ENCODE results near the gene MPL.

Gene MPL

DNA sequence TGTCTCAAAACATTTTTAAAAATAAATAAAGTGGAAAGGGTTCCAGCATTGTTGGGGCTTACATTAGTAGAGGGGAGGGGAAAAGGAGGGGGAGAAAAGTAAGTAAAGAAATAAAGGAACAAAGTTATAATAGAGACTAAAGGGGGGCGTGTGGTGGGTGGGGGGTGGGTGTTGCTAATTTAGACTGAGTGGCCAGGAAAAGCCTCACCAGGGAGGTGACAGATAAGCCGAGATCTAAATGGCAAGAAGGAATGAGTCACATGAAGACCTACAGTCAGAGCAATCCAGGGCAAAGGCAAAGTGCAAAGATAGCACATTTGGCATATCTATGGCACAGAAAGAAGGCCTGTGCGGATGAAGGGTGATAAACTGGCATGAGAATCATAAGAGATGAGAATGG is 7.5 kb downstream of the MPL start:
- no peak for DNase-seq (ENCODE audit: low read depth in 1 of 2, low spot score in 1 of 2)
- no peak overlapping the region for H3K27ac ChIP-seq (replicated peaks)

DNA sequence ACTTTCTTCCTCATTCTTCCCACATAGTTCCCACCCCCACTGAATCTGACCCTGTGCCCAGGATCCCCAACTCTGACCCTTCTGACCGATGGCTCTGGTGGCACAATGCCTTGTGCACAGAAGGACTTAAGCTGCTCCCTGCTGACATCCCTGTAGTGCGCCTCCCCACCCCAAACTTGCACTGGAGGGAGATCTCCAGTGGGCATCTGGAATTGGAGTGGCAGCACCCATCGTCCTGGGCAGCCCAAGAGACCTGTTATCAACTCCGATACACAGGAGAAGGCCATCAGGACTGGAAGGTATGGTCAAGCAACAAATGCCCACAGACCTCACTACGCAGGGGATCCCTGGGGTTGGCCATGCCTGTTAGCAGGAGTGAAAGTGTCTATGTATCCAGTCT is 9.0 kb downstream of the MPL start:
- TF ChIP-seq POLR2AphosphoS5 (IDR thresholded peaks at IDR 0.05; ENCODE audit: low read depth) (no peak), GABPA (IDR thresholded peaks at IDR 0.05; ENCODE audit: low read depth) (no peak), SPI1 (IDR thresholded peaks at IDR 0.05; ENCODE audit: borderline replicate concordance, low read depth) (no peak)
- TF ChIP-seq, protein P1, sequence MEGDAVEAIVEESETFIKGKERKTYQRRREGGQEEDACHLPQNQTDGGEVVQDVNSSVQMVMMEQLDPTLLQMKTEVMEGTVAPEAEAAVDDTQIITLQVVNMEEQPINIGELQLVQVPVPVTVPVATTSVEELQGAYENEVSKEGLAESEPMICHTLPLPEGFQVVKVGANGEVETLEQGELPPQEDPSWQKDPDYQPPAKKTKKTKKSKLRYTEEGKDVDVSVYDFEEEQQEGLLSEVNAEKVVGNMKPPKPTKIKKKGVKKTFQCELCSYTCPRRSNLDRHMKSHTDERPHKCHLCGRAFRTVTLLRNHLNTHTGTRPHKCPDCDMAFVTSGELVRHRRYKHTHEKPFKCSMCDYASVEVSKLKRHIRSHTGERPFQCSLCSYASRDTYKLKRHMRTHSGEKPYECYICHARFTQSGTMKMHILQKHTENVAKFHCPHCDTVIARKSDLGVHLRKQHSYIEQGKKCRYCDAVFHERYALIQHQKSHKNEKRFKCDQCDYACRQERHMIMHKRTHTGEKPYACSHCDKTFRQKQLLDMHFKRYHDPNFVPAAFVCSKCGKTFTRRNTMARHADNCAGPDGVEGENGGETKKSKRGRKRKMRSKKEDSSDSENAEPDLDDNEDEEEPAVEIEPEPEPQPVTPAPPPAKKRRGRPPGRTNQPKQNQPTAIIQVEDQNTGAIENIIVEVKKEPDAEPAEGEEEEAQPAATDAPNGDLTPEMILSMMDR (IDR thresholded peaks at IDR 0.05; ENCODE audit: insufficient read depth, low read length), result no peak
- TF ChIP-seq, protein P2, sequence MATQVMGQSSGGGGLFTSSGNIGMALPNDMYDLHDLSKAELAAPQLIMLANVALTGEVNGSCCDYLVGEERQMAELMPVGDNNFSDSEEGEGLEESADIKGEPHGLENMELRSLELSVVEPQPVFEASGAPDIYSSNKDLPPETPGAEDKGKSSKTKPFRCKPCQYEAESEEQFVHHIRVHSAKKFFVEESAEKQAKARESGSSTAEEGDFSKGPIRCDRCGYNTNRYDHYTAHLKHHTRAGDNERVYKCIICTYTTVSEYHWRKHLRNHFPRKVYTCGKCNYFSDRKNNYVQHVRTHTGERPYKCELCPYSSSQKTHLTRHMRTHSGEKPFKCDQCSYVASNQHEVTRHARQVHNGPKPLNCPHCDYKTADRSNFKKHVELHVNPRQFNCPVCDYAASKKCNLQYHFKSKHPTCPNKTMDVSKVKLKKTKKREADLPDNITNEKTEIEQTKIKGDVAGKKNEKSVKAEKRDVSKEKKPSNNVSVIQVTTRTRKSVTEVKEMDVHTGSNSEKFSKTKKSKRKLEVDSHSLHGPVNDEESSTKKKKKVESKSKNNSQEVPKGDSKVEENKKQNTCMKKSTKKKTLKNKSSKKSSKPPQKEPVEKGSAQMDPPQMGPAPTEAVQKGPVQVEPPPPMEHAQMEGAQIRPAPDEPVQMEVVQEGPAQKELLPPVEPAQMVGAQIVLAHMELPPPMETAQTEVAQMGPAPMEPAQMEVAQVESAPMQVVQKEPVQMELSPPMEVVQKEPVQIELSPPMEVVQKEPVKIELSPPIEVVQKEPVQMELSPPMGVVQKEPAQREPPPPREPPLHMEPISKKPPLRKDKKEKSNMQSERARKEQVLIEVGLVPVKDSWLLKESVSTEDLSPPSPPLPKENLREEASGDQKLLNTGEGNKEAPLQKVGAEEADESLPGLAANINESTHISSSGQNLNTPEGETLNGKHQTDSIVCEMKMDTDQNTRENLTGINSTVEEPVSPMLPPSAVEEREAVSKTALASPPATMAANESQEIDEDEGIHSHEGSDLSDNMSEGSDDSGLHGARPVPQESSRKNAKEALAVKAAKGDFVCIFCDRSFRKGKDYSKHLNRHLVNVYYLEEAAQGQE (IDR thresholded peaks at IDR 0.05; ENCODE audit: insufficient replicate concordance, low read depth), result no peak
- Histone ChIP-seq H3K27me3 (ENCODE audit: insufficient read depth, poor library complexity, severe bottlenecking) (no peaks in the 10 kb centered on the region), H3K4me3 (replicated peaks; ENCODE audit: insufficient read depth, low read length) (no peak overlapping the region), H3K27ac (replicated peaks) (no peak overlapping the region)
- DNase-seq (ENCODE audit: low read depth in 1 of 2, low spot score in 1 of 2), result no peak

More for the DNA sequence above, 7.5 kb downstream of the MPL start:
- TF ChIP-seq POLR2AphosphoS5 (IDR thresholded peaks at IDR 0.05; ENCODE audit: low read depth) (no peak), GABPA (IDR thresholded peaks at IDR 0.05; ENCODE audit: low read depth) (no peak), SPI1 (IDR thresholded peaks at IDR 0.05; ENCODE audit: borderline replicate concordance, low read depth) (no peak)
- TF ChIP-seq, protein P2 (IDR thresholded peaks at IDR 0.05; ENCODE audit: insufficient replicate concordance, low read depth), result no peak
- TF ChIP-seq, protein P1 (IDR thresholded peaks at IDR 0.05; ENCODE audit: insufficient read depth, low read length), result no peak
- Histone ChIP-seq H3K27me3 (ENCODE audit: insufficient read depth, poor library complexity, severe bottlenecking) (no peaks in the 10 kb centered on the region), H3K4me3 (replicated peaks; ENCODE audit: insufficient read depth, low read length) (no peak overlapping the region)

DNA sequence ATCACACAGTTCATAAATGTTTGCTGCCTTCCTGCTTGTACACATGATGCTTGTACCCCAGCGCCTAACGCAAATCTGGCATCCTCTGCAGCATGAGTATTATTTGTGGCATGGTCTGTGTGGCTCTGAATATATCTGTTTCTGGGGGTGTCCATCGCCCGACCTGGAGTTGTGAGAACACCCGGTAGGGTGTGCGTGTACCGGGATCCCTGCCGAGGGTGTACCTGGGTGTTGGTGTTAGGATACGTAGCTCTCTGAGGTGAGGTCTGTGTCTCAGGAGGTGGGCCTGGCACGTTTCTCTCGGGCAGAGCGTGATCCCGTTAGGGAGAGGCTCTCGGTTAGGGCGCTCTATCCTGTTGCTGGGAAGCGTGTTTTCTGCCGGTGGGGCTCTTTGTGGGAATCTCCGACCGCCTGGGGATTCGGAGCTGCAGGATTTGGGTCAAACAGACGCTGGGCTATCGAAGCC is 10.8 kb downstream of the MPL start:
- TF ChIP-seq POLR2AphosphoS5 (IDR thresholded peaks at IDR 0.05; ENCODE audit: low read depth) (no peak), SPI1 (IDR thresholded peaks at IDR 0.05; ENCODE audit: borderline replicate concordance, low read depth) (no peak), GABPA (IDR thresholded peaks at IDR 0.05; ENCODE audit: low read depth) (no peak)
- TF ChIP-seq, protein P1 (IDR thresholded peaks at IDR 0.05; ENCODE audit: insufficient read depth, low read length), result no peak
- TF ChIP-seq, protein P2 (IDR thresholded peaks at IDR 0.05; ENCODE audit: insufficient replicate concordance, low read depth), result no peak
- DNase-seq (ENCODE audit: low read depth in 1 of 2, low spot score in 1 of 2), result no peak
- Histone ChIP-seq H3K27me3 (ENCODE audit: insufficient read depth, poor library complexity, severe bottlenecking) (no peaks in the 10 kb centered on the region), H3K4me3 (replicated peaks; ENCODE audit: insufficient read depth, low read length) (no peak overlapping the region), H3K27ac (replicated peaks) (no peak overlapping the region)

Measured in HL-60 (cell line).